DOHH2 (cell line): ENCODE results near the gene EBF3.

Experiments used
- H3F3A ChIP-seq: fragments of 200-600 bp; sonication (generic), shearing (Covaris generic); 2 replicates; pipeline ENCODE4 v1.6.0; 2016; ENCODE audit warnings: antibody characterized with exemption, mild to moderate bottlenecking; ENCODE audit not compliant: control insufficient read depth, insufficient read depth
- H3K27ac ChIP-seq: fragments of 200-600 bp; sonication (generic); 2 replicates; pipeline ENCODE4 v1.5.1; 2014; ENCODE audit warnings: low read depth, mild to moderate bottlenecking, low read length, moderate library complexity
- H3K27me3 ChIP-seq: fragments of 200-600 bp; sonication (generic); 2 replicates; pipeline ENCODE4 v1.6.1; 2014; ENCODE audit warnings: mild to moderate bottlenecking, low read length, mixed read lengths; ENCODE audit not compliant: control insufficient read depth
- H3K36me3 ChIP-seq: fragments of 200-600 bp; sonication (generic); 2 replicates; pipeline ENCODE4 v1.6.1; 2014; ENCODE audit warnings: mild to moderate bottlenecking, low read length, moderate library complexity, mixed read lengths; ENCODE audit not compliant: control insufficient read depth
- H3K4me1 ChIP-seq: fragments of 200-600 bp; sonication (generic); 2 replicates; pipeline ENCODE4 v1.6.1; 2014; ENCODE audit warnings: mild to moderate bottlenecking, low read length, mixed read lengths; ENCODE audit not compliant: control insufficient read depth
- H3K4me2 ChIP-seq: fragments of 200-600 bp; sonication (generic); 2 replicates; pipeline ENCODE4 v1.6.0; 2014; ENCODE audit warnings: mild to moderate bottlenecking, low read length, moderate library complexity
- H3K4me3 ChIP-seq: fragments of 200-600 bp; sonication (generic); 2 replicates; pipeline ENCODE4 v1.5.1; 2014; ENCODE audit warnings: mild to moderate bottlenecking, low read length, mixed read lengths
- H3K79me2 ChIP-seq: fragments of 200-600 bp; sonication (generic); 2 replicates; pipeline ENCODE4 v1.6.1; 2014; ENCODE audit warnings: mild to moderate bottlenecking, low read length, mixed read lengths; ENCODE audit not compliant: control insufficient read depth
- H3K9me2 ChIP-seq: fragments of 200-600 bp; sonication (generic); replicated peaks from 2 replicates; pipeline ENCODE4 v1.6.1; 2014; ENCODE audit warnings: mild to moderate bottlenecking, low read length, mixed read lengths; ENCODE audit not compliant: control insufficient read depth
- H3K9me3 ChIP-seq: fragments of 200-600 bp; sonication (generic); 2 replicates; pipeline ENCODE4 v1.6.1; 2014; ENCODE audit warnings: antibody characterized with exemption, low read length, mixed read lengths; ENCODE audit not compliant: control insufficient read depth, insufficient read depth
- H4K20me1 ChIP-seq: fragments of 200-600 bp; sonication (generic); 2 replicates; pipeline ENCODE4 v1.6.0; 2014; ENCODE audit warnings: low read depth, mild to moderate bottlenecking, antibody characterized with exemption, low read length, moderate library complexity; ENCODE audit not compliant: control insufficient read depth, insufficient read depth
- CTCF ChIP-seq: fragments of 200-600 bp; sonication (generic); IDR thresholded peaks from one replicate; pipeline ENCODE4 v1.5.1; 2014; ENCODE audit warnings: antibody characterized with exemption, mild to moderate bottlenecking, low read depth, low read length; ENCODE audit not compliant: poor library complexity, severe bottlenecking
- EZH2phosphoT487 ChIP-seq: fragments of 200-600 bp; sonication (generic); IDR thresholded peaks from 2 replicates; pipeline ENCODE4 v1.6.1; 2017; ENCODE audit warnings: borderline replicate concordance, mild to moderate bottlenecking, antibody characterized with exemption, low read length, moderate library complexity, mixed read lengths

The EBF3 gene

DNA sequence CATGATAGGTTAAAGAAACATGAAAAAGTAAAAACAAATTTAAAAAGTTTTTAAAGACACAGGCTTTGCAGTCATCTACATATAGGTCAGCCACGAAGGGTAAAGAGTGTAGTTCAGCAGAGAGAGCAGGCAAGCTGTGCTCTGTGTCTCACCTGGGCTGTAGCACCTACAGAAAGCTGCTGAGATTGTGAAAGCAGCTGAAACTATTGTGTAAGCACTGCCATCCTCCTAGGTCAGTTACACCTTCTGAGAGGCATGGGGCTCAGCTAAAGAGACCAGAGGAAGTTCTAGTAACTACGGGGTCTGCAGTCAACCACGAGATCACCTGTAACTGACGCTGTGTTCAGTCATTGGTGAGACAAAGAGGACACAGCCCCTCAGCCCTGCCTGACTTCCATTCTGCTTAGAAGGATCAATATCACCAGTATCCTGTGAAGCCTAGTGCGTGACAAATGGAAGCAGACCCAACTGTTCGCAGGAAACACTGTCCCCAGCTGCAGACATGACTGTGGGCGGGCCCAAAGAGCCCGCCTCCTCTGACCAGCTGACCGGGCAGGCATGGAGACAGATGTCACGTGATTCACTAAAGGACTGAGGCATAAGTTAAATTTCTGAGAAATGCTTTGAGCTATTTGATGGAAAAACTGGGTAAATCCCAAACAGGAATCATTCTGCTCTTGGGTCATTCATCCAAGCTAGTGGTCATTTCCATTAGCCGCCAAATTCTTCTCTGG lies 87.9 kb downstream of the EBF3 start:
- Histone ChIP-seq H3K4me2 (no peak overlapping the region), H3K9me3 (no peaks in the 10 kb centered on the region), H3K9me2 (no peaks in the 10 kb centered on the region)

DNA sequence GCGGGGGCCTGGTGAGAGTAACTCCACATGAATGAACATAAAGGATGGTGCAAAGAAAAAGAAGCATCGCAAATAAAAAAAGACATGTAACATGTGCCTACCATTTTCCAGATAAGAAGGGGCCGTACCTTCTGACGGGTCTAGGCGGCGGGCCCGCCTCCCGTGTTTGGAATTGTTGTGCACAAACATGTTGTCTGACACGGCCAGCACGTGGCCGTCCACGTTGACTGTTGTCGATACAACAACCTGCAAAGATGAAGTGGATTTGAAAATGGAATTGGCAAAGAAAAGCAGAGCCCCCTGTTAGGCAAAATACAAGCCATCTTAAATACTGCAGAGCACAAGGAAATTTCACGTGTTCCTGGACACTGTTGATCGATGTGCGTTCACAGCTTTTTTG lies 90.7 kb downstream of the EBF3 start:
- TF ChIP-seq EZH2phosphoT487 (no peak), CTCF (no peak)
- H3K27ac ChIP-seq = no peak overlapping the region
- H3K36me3 ChIP-seq = no peaks in the 10 kb centered on the region
- H3K79me2 ChIP-seq = no peaks in the 10 kb centered on the region
- H3K4me3 ChIP-seq = no peak overlapping the region
- no peaks in the 10 kb centered on the region for H3K27me3 ChIP-seq
- H3K4me2 ChIP-seq = no peak overlapping the region
- H4K20me1 ChIP-seq = no peaks in the 10 kb centered on the region
- no peaks in the 10 kb centered on the region for H3K9me3 ChIP-seq
- H3K9me2 ChIP-seq = no peaks in the 10 kb centered on the region
- no peaks in the 10 kb centered on the region for H3K4me1 ChIP-seq
- no peaks in the 10 kb centered on the region for H3F3A ChIP-seq

More for the DNA sequence above, 87.9 kb downstream of the EBF3 start:
- no peak for TF ChIP-seq EZH2phosphoT487
- no peak for TF ChIP-seq CTCF
- Histone ChIP-seq H3K36me3 (no peaks in the 10 kb centered on the region), H4K20me1 (no peaks in the 10 kb centered on the region), H3F3A (no peaks in the 10 kb centered on the region), H3K4me1 (no peaks in the 10 kb centered on the region), H3K4me3 (no peak overlapping the region), H3K27me3 (no peaks in the 10 kb centered on the region), H3K79me2 (no peaks in the 10 kb centered on the region), H3K27ac (no peak overlapping the region)

- Histone ChIP-seq H3K9me2 (no peaks in the 10 kb centered on the region), H3K27me3 (no peaks in the 10 kb centered on the region), H3K9me3 (no peaks in the 10 kb centered on the region), H3K27ac (no peak overlapping the region), H3K4me1 (no peaks in the 10 kb centered on the region), H3F3A (no peaks in the 10 kb centered on the region), H3K4me2 (no peak overlapping the region), H3K4me3 (no peak overlapping the region), H4K20me1 (no peaks in the 10 kb centered on the region), H3K36me3 (no peaks in the 10 kb centered on the region), H3K79me2 (no peaks in the 10 kb centered on the region)
- no peak for TF ChIP-seq EZH2phosphoT487
Observed at GRCh38 chr10:129871966-129872365, 92.1 kb downstream of the EBF3 start.

DNA sequence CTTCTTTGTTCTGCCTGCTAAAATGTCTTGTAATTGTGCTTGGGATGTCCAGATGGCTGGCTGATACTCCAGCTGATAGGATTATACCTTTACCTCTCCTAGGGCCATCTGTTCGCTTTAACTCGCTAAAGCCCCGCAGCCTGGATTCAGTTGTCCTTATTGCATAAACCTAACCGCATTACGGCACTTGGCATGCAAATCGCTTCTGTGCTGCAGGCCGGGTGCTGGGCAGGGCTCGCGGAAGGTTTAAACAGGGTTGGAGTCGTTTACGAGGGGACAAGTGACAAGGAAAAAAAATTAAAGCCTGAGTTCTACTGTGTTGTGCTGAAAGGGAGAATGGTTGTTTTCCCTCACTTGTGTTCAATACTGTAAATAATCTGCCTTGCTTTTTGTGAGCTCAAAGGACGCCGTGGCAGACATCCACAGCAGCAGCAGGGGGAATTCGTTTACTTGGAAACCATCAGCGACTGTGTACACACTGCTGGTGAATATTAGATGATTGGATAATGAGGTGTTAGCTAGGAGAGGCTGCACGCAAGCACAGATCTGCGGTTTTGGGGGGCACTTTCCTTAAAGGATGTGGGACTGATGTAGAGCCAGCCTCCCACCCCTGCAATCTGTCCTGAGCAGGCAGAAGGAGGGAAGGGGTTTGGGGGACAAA lies 93.0 kb downstream of the EBF3 start:
- Histone ChIP-seq H3K79me2 (no peaks in the 10 kb centered on the region), H3K9me3 (no peaks in the 10 kb centered on the region), H3K9me2 (no peaks in the 10 kb centered on the region), H3K27ac (no peak overlapping the region), H3K4me1 (no peaks in the 10 kb centered on the region), H4K20me1 (no peaks in the 10 kb centered on the region), H3K36me3 (no peaks in the 10 kb centered on the region), H3K27me3 (no peaks in the 10 kb centered on the region), H3K4me2 (no peak overlapping the region), H3K4me3 (no peak overlapping the region), H3F3A (no peaks in the 10 kb centered on the region)
- TF ChIP-seq EZH2phosphoT487 (no peak), CTCF (no peak)
